ENCODE measurements around the gene TSPAN16. TPM values are rescaled to one million over a fixed set of nuclear protein-coding genes. Genes with fewer than 3 reads are reported as not detected.

Gene TSPAN16
- total RNA-seq, 1 experiment from 2014 or later = not detected

DNA sequence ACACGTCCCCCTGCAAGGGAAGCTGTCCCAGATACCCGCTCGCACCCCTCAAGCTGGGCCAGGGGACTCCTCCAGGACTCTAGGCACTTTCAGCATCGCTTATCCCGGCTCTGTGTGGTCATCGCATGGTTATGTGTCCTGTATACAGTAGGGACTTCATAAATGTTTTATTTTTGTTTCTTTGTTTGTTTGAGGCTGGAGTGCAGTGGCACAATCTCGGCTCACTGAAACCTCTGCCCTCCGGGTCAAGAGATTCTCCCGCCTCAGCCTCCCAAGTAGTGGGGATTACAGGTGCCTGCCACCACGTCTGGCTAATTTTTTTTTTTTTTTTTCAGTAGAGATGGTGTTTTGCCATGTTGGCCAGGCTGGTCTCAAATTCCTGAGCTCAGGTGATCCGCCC lies 49.0 kb upstream of the TSPAN16 start:
- Histone ChIP-seq H3K27me3 (ENCODE audit: insufficient read depth, low read length) (no peaks in the 10 kb centered on the region), H2BK20ac (ENCODE audit: low read depth, low read length, poor library complexity, severe bottlenecking) (no peak overlapping the region), H3K9me3 (ENCODE audit: control insufficient read depth, low read depth, low read length) (no peaks in the 10 kb centered on the region), H3K23me2 (ENCODE audit: insufficient read length, low read depth, low read length, poor library complexity, severe bottlenecking) (no peaks in the 10 kb centered on the region), H2AFZ (ENCODE audit: low read length) (no peak overlapping the region), H2BK12ac (ENCODE audit: insufficient read length, low read depth, low read length) (no peak overlapping the region), H2AK5ac (ENCODE audit: insufficient read length, low read length) (no peak overlapping the region), H3T11ph (ENCODE audit: low read length) (no peak overlapping the region), H4K91ac (ENCODE audit: insufficient read length, low read depth, low read length) (no peak overlapping the region), H3K56ac (ENCODE audit: insufficient read length, low read depth, low read length) (no peak overlapping the region), H4K5ac (ENCODE audit: insufficient read length, low read depth, low read length) (no peak overlapping the region), H3K4me1 (ENCODE audit: insufficient read depth, low read length) (no peaks in the 10 kb centered on the region), H3K18ac (ENCODE audit: insufficient read length, low read depth, low read length) (no peak overlapping the region), H4K8ac (replicated peaks; ENCODE audit: insufficient read length, low read depth, low read length) (no peak overlapping the region), H3K4me2 (ENCODE audit: insufficient read depth, insufficient read length, low read length) (no peak overlapping the region), H3K4ac (ENCODE audit: low read depth, low read length) (no peak overlapping the region), H3K27ac (ENCODE audit: insufficient read length, low read depth, low read length) (no peak overlapping the region), H3K9ac (ENCODE audit: extremely low read depth, insufficient read length, low read length) (no peak overlapping the region), H2BK15ac (ENCODE audit: low read depth, low read length) (no peak overlapping the region), H4K20me1 (ENCODE audit: control insufficient read depth, insufficient read depth, insufficient read length) (peaks cover 2% of the 10 kb centered on the region), H3K23ac (ENCODE audit: insufficient read length, low read depth, low read length) (no peak overlapping the region), H2BK120ac (ENCODE audit: low read depth, low read length, poor library complexity, severe bottlenecking) (no peak overlapping the region), H3K14ac (ENCODE audit: insufficient read depth, low read length) (no peak overlapping the region), H3K79me1 (ENCODE audit: insufficient read depth, low read depth, low read length, poor library complexity, severe bottlenecking) (no peaks in the 10 kb centered on the region), H3K79me2 (ENCODE audit: insufficient read depth, low read length) (no peaks in the 10 kb centered on the region), H2BK5ac (ENCODE audit: insufficient read length, low read length) (no peak overlapping the region)
- Mint-ChIP-seq H3K4me3 (no peak overlapping the region), H3K36me3 (ENCODE audit: insufficient read depth in 1 of 3, low read depth in 3 of 3) (peaks cover 14 to 47% (median 42%) of the 10 kb centered on the region in 3 experiments), H3K9me3 (no peaks in the 10 kb centered on the region), H3K4me1 (peaks cover 0 to 6% of the 10 kb centered on the region in 2 experiments; a peak in 3 of 4 replicates), H3K27ac (no peak overlapping the region), H3K27me3 (ENCODE audit: low read depth) (peaks cover 3% of the 10 kb centered on the region; the same call in 1 of the 2 replicates)
- no peak for DNase-seq
- no CpG with 5 or more reads among the region's 11 CpGs for WGBS (ENCODE audit: extremely low coverage, insufficient read length, low lambda C conversion rate)
- TF ChIP-seq, protein P1, sequence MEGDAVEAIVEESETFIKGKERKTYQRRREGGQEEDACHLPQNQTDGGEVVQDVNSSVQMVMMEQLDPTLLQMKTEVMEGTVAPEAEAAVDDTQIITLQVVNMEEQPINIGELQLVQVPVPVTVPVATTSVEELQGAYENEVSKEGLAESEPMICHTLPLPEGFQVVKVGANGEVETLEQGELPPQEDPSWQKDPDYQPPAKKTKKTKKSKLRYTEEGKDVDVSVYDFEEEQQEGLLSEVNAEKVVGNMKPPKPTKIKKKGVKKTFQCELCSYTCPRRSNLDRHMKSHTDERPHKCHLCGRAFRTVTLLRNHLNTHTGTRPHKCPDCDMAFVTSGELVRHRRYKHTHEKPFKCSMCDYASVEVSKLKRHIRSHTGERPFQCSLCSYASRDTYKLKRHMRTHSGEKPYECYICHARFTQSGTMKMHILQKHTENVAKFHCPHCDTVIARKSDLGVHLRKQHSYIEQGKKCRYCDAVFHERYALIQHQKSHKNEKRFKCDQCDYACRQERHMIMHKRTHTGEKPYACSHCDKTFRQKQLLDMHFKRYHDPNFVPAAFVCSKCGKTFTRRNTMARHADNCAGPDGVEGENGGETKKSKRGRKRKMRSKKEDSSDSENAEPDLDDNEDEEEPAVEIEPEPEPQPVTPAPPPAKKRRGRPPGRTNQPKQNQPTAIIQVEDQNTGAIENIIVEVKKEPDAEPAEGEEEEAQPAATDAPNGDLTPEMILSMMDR (conservative IDR thresholded peaks at IDR 0.05) = no peak

Data from H9 (cell line).